ENCODE results near the gene FARSB. TPM values are rescaled to one million over a fixed set of nuclear protein-coding genes. Genes with fewer than 3 reads are reported as not detected.

The FARSB gene
- total and polyA plus RNA-seq, 2 experiments from 2014 or later = 12.9 to 15.0 TPM

DNA sequence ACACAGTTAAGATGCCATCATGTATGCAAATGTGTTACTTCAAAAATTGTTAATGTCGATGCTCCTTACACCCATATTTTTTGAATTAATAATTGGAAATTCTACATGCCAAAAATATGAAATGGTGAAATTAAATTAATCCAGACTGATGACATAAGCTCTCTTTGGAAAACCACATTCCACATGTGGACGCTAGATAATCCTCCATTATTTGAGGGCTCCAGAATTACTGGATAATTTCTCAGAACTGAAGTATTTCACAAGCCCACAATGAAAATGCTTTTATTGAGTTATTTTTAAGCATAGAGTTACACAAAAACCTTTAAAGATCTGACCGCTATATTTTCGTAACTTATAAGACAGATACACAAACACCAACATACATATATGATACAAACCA lies 47.8 kb downstream of the FARSB start:
- Histone ChIP-seq H3K27me3 (no peaks in the 10 kb centered on the region), H3K9me2 (replicated peaks; ENCODE audit: insufficient read depth) (no peaks in the 10 kb centered on the region), H3K4me2 (no peak overlapping the region), H3K4me3 (no peak overlapping the region), H3K27ac (no peak overlapping the region), H3K9me3 (ENCODE audit: low read depth) (no peaks in the 10 kb centered on the region), H3K36me3 (replicated peaks; ENCODE audit: insufficient read depth, low read depth) (no peaks in the 10 kb centered on the region), H2AFZ (no peak overlapping the region), H4K20me1 (ENCODE audit: insufficient read depth, poor library complexity, severe bottlenecking) (no peaks in the 10 kb centered on the region), H3K4me1 (ENCODE audit: insufficient read depth) (no peaks in the 10 kb centered on the region), H3K79me2 (no peaks in the 10 kb centered on the region)
- TF ChIP-seq CTCF (IDR thresholded peaks at IDR 0.05; ENCODE audit: poor library complexity) = no peak
- TF ChIP-seq EZH2phosphoT487 (IDR thresholded peaks at IDR 0.05; ENCODE audit: low read depth, severe bottlenecking, unreplicated experiment) = no peak
- no peak for TF ChIP-seq EZH2 (IDR thresholded peaks at IDR 0.05; ENCODE audit: borderline replicate concordance)
- no peak for DNase-seq (ENCODE audit: low spot score)
- WGBS (ENCODE audit: low lambda C conversion rate, missing lambda C conversion rate) = 70% methylated on average over 4 of the region's 4 CpGs

DNA sequence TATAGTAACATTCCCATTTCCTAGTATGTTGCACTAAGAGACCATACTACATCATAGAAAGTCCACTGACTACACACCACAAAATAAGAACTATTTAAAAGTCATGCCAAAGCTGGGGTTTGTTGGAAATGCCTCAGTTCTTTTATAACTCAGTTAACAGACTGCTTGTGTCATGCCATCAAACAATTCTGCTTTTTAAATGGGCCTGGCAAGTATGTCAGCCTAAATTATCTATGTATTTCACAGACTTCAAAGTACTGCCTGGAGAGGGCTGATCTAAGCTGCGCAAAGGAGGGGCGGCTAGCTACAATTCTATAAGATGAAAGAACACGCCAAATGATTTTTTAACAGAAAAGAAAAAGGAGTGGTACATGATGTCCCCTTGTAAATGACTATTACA lies 49.6 kb downstream of the FARSB start:
- H3K9me2 ChIP-seq (replicated peaks; ENCODE audit: insufficient read depth) = no peaks in the 10 kb centered on the region
- H3K4me1 ChIP-seq (ENCODE audit: insufficient read depth) = no peaks in the 10 kb centered on the region
- TF ChIP-seq EZH2 (IDR thresholded peaks at IDR 0.05; ENCODE audit: borderline replicate concordance) (no peak), CTCF (IDR thresholded peaks at IDR 0.05; ENCODE audit: poor library complexity) (no peak), EZH2phosphoT487 (IDR thresholded peaks at IDR 0.05; ENCODE audit: low read depth, severe bottlenecking, unreplicated experiment) (no peak)
- no peak overlapping the region for H3K27ac ChIP-seq
- no peak overlapping the region for H3K4me2 ChIP-seq
- no peak for DNase-seq (ENCODE audit: low spot score)
- 97% methylated on average over 3 of the region's 3 CpGs for WGBS (ENCODE audit: low lambda C conversion rate, missing lambda C conversion rate)
- H3K79me2 ChIP-seq = no peaks in the 10 kb centered on the region
- no peaks in the 10 kb centered on the region for H4K20me1 ChIP-seq (ENCODE audit: insufficient read depth, poor library complexity, severe bottlenecking)
- no peaks in the 10 kb centered on the region for H3K9me3 ChIP-seq (ENCODE audit: low read depth)
- H2AFZ ChIP-seq = no peak overlapping the region
- H3K27me3 ChIP-seq = no peaks in the 10 kb centered on the region
- no peak overlapping the region for H3K4me3 ChIP-seq
- H3K36me3 ChIP-seq (replicated peaks; ENCODE audit: insufficient read depth, low read depth) = no peaks in the 10 kb centered on the region

- 75% methylated on average over 5 of the region's 5 CpGs for WGBS (ENCODE audit: low lambda C conversion rate, missing lambda C conversion rate)
- TF ChIP-seq CTCF (IDR thresholded peaks at IDR 0.05; ENCODE audit: poor library complexity) = no peak
- no peak for TF ChIP-seq EZH2phosphoT487 (IDR thresholded peaks at IDR 0.05; ENCODE audit: low read depth, severe bottlenecking, unreplicated experiment)
- no peak for TF ChIP-seq EZH2 (IDR thresholded peaks at IDR 0.05; ENCODE audit: borderline replicate concordance)
Observed at GRCh38 chr2:222604749-222605515, 51.0 kb downstream of the FARSB start.

More at GRCh38 chr2:222604749-222605515, 51.0 kb downstream of the FARSB start:
- no peak overlapping the region for H2AFZ ChIP-seq
- no peaks in the 10 kb centered on the region for H4K20me1 ChIP-seq (ENCODE audit: insufficient read depth, poor library complexity, severe bottlenecking)
- no peaks in the 10 kb centered on the region for H3K27me3 ChIP-seq
- H3K79me2 ChIP-seq = no peaks in the 10 kb centered on the region
- H3K4me2 ChIP-seq = no peak overlapping the region
- H3K36me3 ChIP-seq (replicated peaks; ENCODE audit: insufficient read depth, low read depth) = no peaks in the 10 kb centered on the region
- H3K27ac ChIP-seq = no peak overlapping the region
- H3K9me3 ChIP-seq (ENCODE audit: low read depth) = no peaks in the 10 kb centered on the region
- no peaks in the 10 kb centered on the region for H3K9me2 ChIP-seq (replicated peaks; ENCODE audit: insufficient read depth)
- no peak for DNase-seq (ENCODE audit: low spot score)
- H3K4me3 ChIP-seq = no peak overlapping the region
- no peaks in the 10 kb centered on the region for H3K4me1 ChIP-seq (ENCODE audit: insufficient read depth)
